Measurements from ENCODE around the gene GULP1. TPM values are rescaled to one million over a fixed set of nuclear protein-coding genes. Genes with fewer than 3 reads are reported as not detected.

The GULP1 gene
- total RNA-seq, 1 donor from 2014 or later, result 17.7 TPM

DNA sequence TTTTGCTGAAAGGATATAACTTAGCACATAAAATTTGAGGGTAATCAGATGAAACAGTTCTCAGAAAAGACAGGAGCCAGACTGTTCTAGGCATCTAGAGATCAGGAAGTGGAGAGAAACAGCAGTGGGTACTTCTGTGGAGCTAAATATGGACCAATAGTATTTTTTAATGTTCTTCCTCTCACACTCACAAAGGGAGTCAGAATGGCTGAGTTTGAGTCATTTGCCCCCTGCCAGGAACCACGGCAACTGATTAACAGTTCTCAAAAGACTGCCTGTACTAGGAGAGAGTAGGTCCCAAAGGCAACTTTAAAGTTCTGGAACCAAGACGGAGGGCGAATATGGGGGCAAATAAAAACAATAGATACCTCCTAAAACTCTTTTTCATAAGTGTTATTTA is 107.5 kb downstream of the GULP1 start:
- Mint-ChIP-seq H3K4me1 (ENCODE audit: low read depth, unreplicated experiment) (peaks cover 11% of the 10 kb centered on the region), H3K4me3 (ENCODE audit: unreplicated experiment) (no peak overlapping the region), H3K9me3 (ENCODE audit: unreplicated experiment) (no peaks in the 10 kb centered on the region), H3K36me3 (ENCODE audit: unreplicated experiment) (no peaks in the 10 kb centered on the region), H3K27me3 (ENCODE audit: unreplicated experiment) (no peaks in the 10 kb centered on the region), H3K27ac (ENCODE audit: unreplicated experiment) (no peak overlapping the region)
- DNase-seq, result no peak
- TF ChIP-seq, protein P1, sequence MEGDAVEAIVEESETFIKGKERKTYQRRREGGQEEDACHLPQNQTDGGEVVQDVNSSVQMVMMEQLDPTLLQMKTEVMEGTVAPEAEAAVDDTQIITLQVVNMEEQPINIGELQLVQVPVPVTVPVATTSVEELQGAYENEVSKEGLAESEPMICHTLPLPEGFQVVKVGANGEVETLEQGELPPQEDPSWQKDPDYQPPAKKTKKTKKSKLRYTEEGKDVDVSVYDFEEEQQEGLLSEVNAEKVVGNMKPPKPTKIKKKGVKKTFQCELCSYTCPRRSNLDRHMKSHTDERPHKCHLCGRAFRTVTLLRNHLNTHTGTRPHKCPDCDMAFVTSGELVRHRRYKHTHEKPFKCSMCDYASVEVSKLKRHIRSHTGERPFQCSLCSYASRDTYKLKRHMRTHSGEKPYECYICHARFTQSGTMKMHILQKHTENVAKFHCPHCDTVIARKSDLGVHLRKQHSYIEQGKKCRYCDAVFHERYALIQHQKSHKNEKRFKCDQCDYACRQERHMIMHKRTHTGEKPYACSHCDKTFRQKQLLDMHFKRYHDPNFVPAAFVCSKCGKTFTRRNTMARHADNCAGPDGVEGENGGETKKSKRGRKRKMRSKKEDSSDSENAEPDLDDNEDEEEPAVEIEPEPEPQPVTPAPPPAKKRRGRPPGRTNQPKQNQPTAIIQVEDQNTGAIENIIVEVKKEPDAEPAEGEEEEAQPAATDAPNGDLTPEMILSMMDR (IDR thresholded peaks at IDR 0.05; ENCODE audit: partially characterized antibody, unreplicated experiment), result no peak

DNA sequence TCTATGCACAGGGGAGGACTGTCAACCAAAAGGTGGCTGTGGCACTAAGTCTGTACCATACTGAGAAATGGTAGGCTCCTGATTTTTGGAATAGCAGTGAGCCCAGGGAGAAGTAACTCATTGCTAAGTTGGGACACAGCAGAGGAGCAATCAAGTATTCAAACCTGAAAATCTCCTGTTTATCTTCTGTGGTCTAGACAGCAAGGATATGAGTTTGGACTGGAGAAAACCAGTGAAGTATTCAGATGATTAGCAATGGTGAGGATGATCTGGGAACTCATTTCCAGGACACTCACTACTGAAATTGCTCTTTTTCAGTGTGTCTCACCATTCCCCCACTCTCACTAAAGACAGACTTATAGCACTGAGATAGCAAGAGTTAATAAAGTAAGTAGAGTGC is 112.0 kb downstream of the GULP1 start:
- no peak for DNase-seq
- Mint-ChIP-seq H3K4me3 (ENCODE audit: unreplicated experiment) (no peak overlapping the region), H3K27ac (ENCODE audit: unreplicated experiment) (no peak overlapping the region), H3K4me1 (ENCODE audit: low read depth, unreplicated experiment) (peaks cover 6% of the 10 kb centered on the region), H3K27me3 (ENCODE audit: unreplicated experiment) (no peaks in the 10 kb centered on the region), H3K9me3 (ENCODE audit: unreplicated experiment) (no peaks in the 10 kb centered on the region), H3K36me3 (ENCODE audit: unreplicated experiment) (peaks cover 6% of the 10 kb centered on the region)
- TF ChIP-seq, protein P1 (IDR thresholded peaks at IDR 0.05; ENCODE audit: partially characterized antibody, unreplicated experiment), result no peak

DNA sequence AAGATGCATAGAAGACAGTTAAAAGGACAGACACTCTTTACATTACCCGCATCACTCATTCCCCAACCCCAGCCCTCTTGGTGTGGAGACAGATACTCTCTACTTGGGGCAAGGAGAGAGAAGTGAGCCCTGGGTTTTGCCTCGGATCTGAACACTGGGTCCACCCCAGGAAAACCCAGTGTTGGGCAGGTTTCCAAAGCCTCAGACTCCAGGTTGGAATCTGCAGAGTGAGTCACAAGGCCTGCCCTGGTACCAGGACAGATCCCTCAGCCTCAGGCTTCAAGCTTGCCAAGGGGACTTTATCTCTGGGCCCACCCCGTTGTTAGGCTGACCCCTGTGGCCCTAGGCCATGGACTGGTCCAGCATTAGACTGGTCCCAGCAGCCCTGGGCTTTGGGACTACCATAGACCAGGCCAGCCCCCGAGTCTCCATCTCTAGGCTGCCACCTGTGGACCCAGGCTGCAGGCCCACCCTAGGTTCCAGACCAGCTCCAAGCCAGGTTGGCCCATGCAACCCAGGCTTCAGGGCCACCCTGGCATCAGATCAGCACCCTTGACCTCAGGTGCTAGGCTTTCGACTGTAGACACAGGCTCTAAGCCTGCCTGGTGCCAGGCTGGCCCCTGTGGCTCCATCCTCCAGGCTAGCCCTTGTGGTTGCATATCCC is 112.8 kb downstream of the GULP1 start:
- H3K4me3 Mint-ChIP-seq (ENCODE audit: unreplicated experiment), result no peak overlapping the region
- peaks cover 6% of the 10 kb centered on the region for H3K36me3 Mint-ChIP-seq (ENCODE audit: unreplicated experiment)
- TF ChIP-seq, protein P1 (IDR thresholded peaks at IDR 0.05; ENCODE audit: partially characterized antibody, unreplicated experiment), result no peak
- H3K27me3 Mint-ChIP-seq (ENCODE audit: unreplicated experiment), result peaks cover 2% of the 10 kb centered on the region
- no peak overlapping the region for H3K27ac Mint-ChIP-seq (ENCODE audit: unreplicated experiment)
- no peaks in the 10 kb centered on the region for H3K9me3 Mint-ChIP-seq (ENCODE audit: unreplicated experiment)
- no peak for DNase-seq
- H3K4me1 Mint-ChIP-seq (ENCODE audit: low read depth, unreplicated experiment), result peaks cover 6% of the 10 kb centered on the region

DNA sequence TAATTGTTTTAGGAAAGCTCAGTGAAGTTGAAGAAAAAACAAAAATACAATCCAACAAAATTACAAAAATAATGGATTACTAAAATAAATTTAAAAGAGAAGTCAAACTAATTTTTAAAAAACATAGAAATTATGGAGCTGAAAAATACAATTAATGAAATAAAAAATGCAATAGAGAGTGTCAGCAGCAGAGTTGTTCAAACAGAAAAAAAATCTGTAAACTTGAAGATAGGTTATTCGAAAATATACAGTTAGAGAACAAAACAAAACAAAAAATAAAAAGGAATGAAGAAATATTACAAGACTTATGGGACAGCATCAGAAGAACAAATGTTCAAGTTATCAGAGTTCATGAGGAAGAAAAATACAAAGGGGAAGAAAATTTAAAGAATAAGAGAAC is 114.7 kb downstream of the GULP1 start:
- Mint-ChIP-seq H3K36me3 (ENCODE audit: unreplicated experiment) (peaks cover 6% of the 10 kb centered on the region), H3K9me3 (ENCODE audit: unreplicated experiment) (no peaks in the 10 kb centered on the region)

More for the DNA sequence above, 114.7 kb downstream of the GULP1 start:
- no peak for DNase-seq
- TF ChIP-seq, protein P1 (IDR thresholded peaks at IDR 0.05; ENCODE audit: partially characterized antibody, unreplicated experiment), result no peak
- Mint-ChIP-seq H3K27ac (ENCODE audit: unreplicated experiment) (no peak overlapping the region), H3K4me1 (ENCODE audit: low read depth, unreplicated experiment) (no peaks in the 10 kb centered on the region), H3K4me3 (ENCODE audit: unreplicated experiment) (no peak overlapping the region), H3K27me3 (ENCODE audit: unreplicated experiment) (peaks cover 2% of the 10 kb centered on the region)

All from glutamatergic neuron (in vitro differentiated cells).